ENCODE measurements around the gene EXOSC3. TPM values are rescaled to one million over a fixed set of nuclear protein-coding genes. Genes with fewer than 3 reads are reported as not detected.

The EXOSC3 gene
- total and polyA plus RNA-seq, 2 of the 8 experiments (the other 6 are each of a cell fraction or from before 2014, with no cell fraction given): 46.7 to 73.4 TPM

DNA sequence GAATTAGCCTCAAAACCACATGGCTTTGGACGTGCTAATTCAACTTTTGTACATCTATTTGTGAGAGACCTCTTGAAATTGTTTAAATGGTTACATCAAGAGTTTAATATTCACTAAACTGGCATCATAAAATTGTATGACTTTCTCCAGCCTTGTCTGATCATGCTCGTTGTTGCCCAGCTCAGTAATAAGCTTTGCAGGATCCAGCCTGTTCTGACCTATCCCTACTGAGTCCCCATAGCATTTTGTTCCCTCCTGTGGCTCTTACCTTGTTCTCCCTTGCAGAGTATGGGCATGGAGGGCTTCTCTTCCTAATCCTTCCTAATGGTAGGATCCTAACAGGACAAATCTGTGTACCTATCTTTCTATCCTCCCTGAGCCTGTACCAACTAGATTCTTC, 6.3 kb downstream of the EXOSC3 start (continued):
- no peak for TF ChIP-seq RNF2 (IDR thresholded peaks at IDR 0.05; ENCODE audit: borderline replicate concordance, low read depth, low read length, missing control alignments, poor library complexity, severe bottlenecking)
